ENCODE measurements around the gene SBF2. TPM values are rescaled to one million over a fixed set of nuclear protein-coding genes. Genes with fewer than 3 reads are reported as not detected.
"Not testable (repeated sequence)": the region's sequence is repeated elsewhere in the genome, so short reads cannot be mapped to it uniquely, and the experiment has no call there.

The SBF2 gene
- total RNA-seq, 1 donor from 2014 or later, result 39.5 TPM

DNA sequence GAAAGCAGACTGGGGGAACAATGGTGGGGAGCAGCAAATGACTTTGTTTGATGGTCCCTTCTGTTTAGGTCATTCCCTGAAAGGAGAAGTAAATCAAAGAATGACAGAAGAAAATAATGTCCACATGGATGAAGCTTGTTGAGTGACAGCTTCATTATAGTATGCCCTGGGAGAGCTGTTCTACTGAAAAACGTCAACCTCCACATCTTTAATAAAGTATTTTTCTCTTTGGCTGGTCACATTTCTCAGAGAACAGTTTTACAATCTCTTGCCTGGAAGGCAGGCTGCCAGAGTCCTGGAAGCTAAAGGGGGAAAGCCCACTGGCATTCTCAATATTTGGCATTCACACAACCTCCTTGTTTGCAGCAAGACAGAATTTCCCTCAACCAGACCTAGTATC is 342.2 kb downstream of the SBF2 start:
- Mint-ChIP-seq H3K36me3 (no peaks in the 10 kb centered on the region), H3K27ac (no peak overlapping the region), H3K4me3 (no peak overlapping the region), H3K27me3 (no peaks in the 10 kb centered on the region), H3K9me3 (no peaks in the 10 kb centered on the region), H3K4me1 (ENCODE audit: unreplicated experiment) (peaks cover 11% of the 10 kb centered on the region)
- TF ChIP-seq, protein P1, sequence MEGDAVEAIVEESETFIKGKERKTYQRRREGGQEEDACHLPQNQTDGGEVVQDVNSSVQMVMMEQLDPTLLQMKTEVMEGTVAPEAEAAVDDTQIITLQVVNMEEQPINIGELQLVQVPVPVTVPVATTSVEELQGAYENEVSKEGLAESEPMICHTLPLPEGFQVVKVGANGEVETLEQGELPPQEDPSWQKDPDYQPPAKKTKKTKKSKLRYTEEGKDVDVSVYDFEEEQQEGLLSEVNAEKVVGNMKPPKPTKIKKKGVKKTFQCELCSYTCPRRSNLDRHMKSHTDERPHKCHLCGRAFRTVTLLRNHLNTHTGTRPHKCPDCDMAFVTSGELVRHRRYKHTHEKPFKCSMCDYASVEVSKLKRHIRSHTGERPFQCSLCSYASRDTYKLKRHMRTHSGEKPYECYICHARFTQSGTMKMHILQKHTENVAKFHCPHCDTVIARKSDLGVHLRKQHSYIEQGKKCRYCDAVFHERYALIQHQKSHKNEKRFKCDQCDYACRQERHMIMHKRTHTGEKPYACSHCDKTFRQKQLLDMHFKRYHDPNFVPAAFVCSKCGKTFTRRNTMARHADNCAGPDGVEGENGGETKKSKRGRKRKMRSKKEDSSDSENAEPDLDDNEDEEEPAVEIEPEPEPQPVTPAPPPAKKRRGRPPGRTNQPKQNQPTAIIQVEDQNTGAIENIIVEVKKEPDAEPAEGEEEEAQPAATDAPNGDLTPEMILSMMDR (conservative IDR thresholded peaks at IDR 0.05), result no peak
- DNase-seq (ENCODE audit: extremely low spot score, unreplicated experiment), result no peak

DNA sequence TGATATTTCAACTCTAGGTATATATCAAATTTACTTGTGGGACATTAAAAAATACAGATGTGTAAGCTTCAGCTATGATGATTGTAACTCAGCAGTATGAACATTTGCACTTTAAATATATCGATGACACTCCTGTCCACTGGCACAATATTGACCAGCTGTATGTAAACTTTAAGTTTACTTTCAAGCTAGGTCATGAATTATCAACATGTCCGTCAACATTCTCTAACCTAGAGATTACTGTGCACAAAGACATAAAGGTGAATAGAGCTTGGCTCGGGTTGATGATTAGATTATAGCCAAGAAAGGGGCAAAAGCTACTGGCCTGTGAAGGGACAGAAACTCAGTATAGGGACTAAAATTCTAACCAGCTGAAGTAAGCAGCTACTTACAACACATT is 343.6 kb downstream of the SBF2 start:
- H3K4me3 Mint-ChIP-seq, result no peak overlapping the region
- TF ChIP-seq, protein P1 (conservative IDR thresholded peaks at IDR 0.05), result no peak
- no peaks in the 10 kb centered on the region for H3K27me3 Mint-ChIP-seq
- H3K9me3 Mint-ChIP-seq, result no peaks in the 10 kb centered on the region
- no peak overlapping the region for H3K27ac Mint-ChIP-seq
- H3K4me1 Mint-ChIP-seq (ENCODE audit: unreplicated experiment), result peaks cover 11% of the 10 kb centered on the region
- peaks cover 3% of the 10 kb centered on the region for H3K36me3 Mint-ChIP-seq
- no peak for DNase-seq (ENCODE audit: extremely low spot score, unreplicated experiment)

DNA sequence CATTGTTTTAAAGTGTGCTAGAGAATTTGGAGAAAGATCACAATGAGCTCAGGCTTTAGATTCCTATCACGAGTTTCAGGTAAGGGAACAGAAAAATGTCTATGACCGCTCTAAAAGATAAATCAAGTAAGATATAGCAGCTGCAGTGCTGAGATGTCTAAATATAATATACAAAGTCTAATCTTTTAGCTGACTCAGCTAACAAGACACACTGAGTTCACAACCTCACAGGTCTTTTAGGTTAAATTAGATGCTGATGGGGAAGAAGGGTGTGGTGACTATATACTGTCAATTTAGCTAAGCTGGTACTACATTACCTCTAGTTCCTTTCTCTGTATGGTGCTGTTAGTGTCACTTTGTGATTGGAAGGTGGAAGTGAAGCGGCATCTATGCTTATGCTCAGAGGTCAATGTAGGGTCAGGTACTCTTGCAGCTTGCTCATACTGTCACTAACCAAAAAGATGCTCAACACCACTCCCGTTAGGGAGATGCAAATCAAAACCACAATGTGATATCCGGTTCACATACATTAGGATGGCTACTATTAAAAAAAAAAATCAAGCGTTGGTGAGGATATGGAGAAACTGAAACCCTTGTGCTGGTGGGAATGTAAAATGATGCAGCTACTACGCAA is 346.7 kb downstream of the SBF2 start:
- H3K27me3 Mint-ChIP-seq, result no peaks in the 10 kb centered on the region
- TF ChIP-seq, protein P1 (conservative IDR thresholded peaks at IDR 0.05), result no peak
- peaks cover 4% of the 10 kb centered on the region for H3K36me3 Mint-ChIP-seq
- no peak for DNase-seq (ENCODE audit: extremely low spot score, unreplicated experiment)
- H3K4me1 Mint-ChIP-seq (ENCODE audit: unreplicated experiment), result peaks cover 10% of the 10 kb centered on the region
- no peaks in the 10 kb centered on the region for H3K9me3 Mint-ChIP-seq
- H3K4me3 Mint-ChIP-seq, result no peak overlapping the region
- no peak overlapping the region for H3K27ac Mint-ChIP-seq

DNA sequence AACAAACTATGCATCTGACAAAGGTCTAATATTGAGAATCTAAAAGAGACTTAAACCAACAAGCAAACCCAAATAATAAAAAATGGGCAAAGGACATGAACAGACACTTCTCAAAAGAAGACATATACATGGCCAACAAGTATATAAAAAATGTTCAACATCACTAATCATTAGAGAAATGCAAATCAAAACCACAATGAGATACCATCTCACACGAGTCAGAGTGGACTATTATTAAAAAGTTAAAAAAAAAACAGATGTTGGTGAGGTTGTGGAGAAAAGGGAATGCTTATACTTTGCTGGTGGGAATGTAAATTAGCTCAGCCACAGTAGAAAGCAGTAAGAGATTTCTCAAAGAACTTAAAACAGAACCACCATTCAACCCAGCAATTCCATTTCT is 348.3 kb downstream of the SBF2 start:
- not testable (repeated sequence) for H3K27me3 Mint-ChIP-seq; H3K36me3 Mint-ChIP-seq; H3K9me3 Mint-ChIP-seq; DNase-seq (ENCODE audit: extremely low spot score, unreplicated experiment); H3K4me3 Mint-ChIP-seq; H3K27ac Mint-ChIP-seq; H3K4me1 Mint-ChIP-seq (ENCODE audit: unreplicated experiment)

DNA sequence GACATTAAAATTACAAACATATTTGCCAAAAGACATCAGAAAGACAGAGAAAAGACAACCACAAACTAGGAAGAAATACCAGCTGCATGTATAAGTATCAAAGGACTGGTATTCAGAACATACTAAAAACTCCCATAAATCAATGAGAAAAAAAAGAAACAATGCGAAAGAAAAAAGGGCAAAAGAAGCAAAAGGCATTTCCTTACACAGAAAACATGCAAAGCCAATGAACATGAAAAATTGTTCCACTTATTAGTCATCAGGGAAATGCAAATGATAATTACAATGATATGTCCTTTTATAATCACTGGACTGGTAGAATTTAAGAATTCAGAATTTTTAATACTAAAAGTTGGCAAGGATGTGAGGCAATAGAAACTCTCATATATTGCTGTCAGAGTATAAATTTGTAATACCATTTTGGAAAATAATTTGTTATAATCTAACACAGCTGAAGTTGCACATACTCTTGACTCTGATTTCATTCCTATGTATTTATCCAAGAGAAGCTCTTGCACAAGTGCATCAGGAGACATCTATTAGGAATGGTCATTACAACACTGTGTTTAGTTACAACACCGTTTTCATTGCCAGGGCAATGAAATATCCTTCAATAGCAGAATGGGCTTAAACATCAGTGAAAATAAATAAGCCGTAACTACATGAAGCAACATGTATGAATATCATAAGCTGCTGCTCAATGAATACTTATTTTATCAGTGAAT is 350.5 kb downstream of the SBF2 start:
- no peak for DNase-seq (ENCODE audit: extremely low spot score, unreplicated experiment)
- TF ChIP-seq, protein P1 (conservative IDR thresholded peaks at IDR 0.05), result no peak
- H3K9me3 Mint-ChIP-seq, result no peaks in the 10 kb centered on the region
- H3K36me3 Mint-ChIP-seq, result peaks cover 4% of the 10 kb centered on the region
- H3K4me3 Mint-ChIP-seq, result no peak overlapping the region
- H3K4me1 Mint-ChIP-seq (ENCODE audit: unreplicated experiment), result no peaks in the 10 kb centered on the region
- H3K27ac Mint-ChIP-seq, result no peak overlapping the region
- H3K27me3 Mint-ChIP-seq, result no peaks in the 10 kb centered on the region

DNA sequence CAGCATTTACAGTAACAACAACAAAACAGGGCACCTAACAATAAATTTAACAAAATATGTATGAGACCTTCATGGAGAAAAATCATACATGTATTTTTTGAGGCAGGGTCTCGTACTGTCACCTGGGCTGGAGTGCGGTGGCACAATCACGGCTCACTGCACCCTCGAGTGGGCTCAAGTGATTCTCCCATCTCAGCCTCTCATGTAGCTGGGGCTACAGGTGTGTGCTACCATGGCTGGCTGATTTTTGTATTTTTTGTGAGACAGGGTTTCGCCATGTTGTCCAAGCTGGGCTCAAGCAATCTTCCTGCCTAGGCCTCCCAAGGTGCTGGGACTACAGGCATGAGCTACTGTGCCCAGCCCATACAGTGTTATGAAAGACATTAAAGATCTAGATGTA is 352.0 kb downstream of the SBF2 start:
- no peak overlapping the region for H3K4me3 Mint-ChIP-seq
- TF ChIP-seq, protein P1 (conservative IDR thresholded peaks at IDR 0.05), result no peak
- no peak overlapping the region for H3K27ac Mint-ChIP-seq
- no peak for DNase-seq (ENCODE audit: extremely low spot score, unreplicated experiment)
- H3K9me3 Mint-ChIP-seq, result peaks cover 1% of the 10 kb centered on the region
- H3K36me3 Mint-ChIP-seq, result peaks cover 4% of the 10 kb centered on the region
- H3K27me3 Mint-ChIP-seq, result no peaks in the 10 kb centered on the region
- no peaks in the 10 kb centered on the region for H3K4me1 Mint-ChIP-seq (ENCODE audit: unreplicated experiment)

DNA sequence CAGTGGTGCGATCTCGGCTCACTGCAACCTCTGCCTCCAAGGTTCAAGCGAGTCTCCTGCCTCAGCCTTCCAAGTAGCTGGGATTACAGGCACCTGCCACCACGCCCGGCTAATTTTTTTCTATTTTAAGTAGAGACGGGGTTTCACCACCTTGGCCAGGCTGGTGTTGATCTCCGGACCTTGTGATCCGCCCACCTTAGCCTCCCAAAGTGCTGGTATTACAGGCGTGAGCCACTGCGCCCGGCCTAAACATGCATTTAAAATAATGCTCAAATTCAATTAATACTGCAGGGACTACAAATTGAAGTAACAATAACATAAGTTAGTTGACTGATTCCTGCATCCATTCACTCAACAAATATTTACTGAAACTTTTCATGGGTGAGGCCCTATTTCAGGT is 354.9 kb downstream of the SBF2 start:
- not testable (repeated sequence) for H3K27ac Mint-ChIP-seq; H3K4me3 Mint-ChIP-seq; H3K4me1 Mint-ChIP-seq (ENCODE audit: unreplicated experiment); H3K9me3 Mint-ChIP-seq; H3K36me3 Mint-ChIP-seq; H3K27me3 Mint-ChIP-seq; DNase-seq (ENCODE audit: extremely low spot score, unreplicated experiment)
